GM23338 (cell line): ENCODE data around the gene NPM3.
"Not testable (repeated sequence)": the region's sequence is repeated elsewhere in the genome, so short reads cannot be mapped to it uniquely, and the experiment has no call there.

ENCODE experiments used
- CREB1 ChIP-seq: fragments of 250-450 bp; sonication (Bioruptor Pico); IDR thresholded peaks from 2 replicates; pipeline ENCODE4 v1.5.0; 2020; ENCODE audit warnings: low read depth, mild to moderate bottlenecking, moderate library complexity
- EZH2 ChIP-seq: fragments of 200-600 bp; sonication (generic); IDR thresholded peaks from one replicate; pipeline ENCODE4 v1.8.0; 2017; ENCODE audit warnings: antibody characterized with exemption, mild to moderate bottlenecking, low read depth; ENCODE audit not compliant: unreplicated experiment
- EZH2phosphoT487 ChIP-seq: fragments of 200-600 bp; sonication (generic); IDR thresholded peaks from one replicate; pipeline ENCODE4 v1.8.1; 2018; ENCODE audit warnings: antibody characterized with exemption; ENCODE audit not compliant: unreplicated experiment
- JUNB ChIP-seq: IDR thresholded peaks from one replicate; pipeline ENCODE4 v1.6.1; 2016; ENCODE audit warnings: antibody characterized with exemption; ENCODE audit not compliant: unreplicated experiment
- NANOG ChIP-seq: IDR thresholded peaks from 2 replicates; pipeline ENCODE4 v1.6.1; 2016; ENCODE audit warnings: antibody characterized with exemption, borderline replicate concordance
- POLR2AphosphoS5 ChIP-seq: IDR thresholded peaks from 2 replicates; pipeline ENCODE4 v1.6.1; 2016; ENCODE audit warnings: antibody characterized with exemption, low read depth
- ZNF114 ChIP-seq: fragments of 250-450 bp; sonication (Bioruptor Pico); IDR thresholded peaks from 2 replicates; pipeline ENCODE4 v1.5.0; 2020; ENCODE audit warnings: mild to moderate bottlenecking, moderate library complexity
- ZNF331 ChIP-seq: fragments of 250-450 bp; sonication (Bioruptor Pico); IDR thresholded peaks from 2 replicates; pipeline ENCODE4 v1.5.0; 2020; ENCODE audit warnings: low read depth, mild to moderate bottlenecking, moderate library complexity
- TF ChIP-seq, protein P1 (sequence below), 2 experiments: fragments of 200-600 bp in 1 of 2; sonication (generic) in 1 of 2; conservative IDR thresholded peaks; 2 replicates each; pipeline versions ENCODE4 v1.5.1 to v1.6.1; 2016 to 2017; ENCODE audit warnings: antibody characterized with exemption in 2 of 2, low read depth in 2 of 2, mild to moderate bottlenecking in 2 of 2, moderate library complexity in 1 of 2
- TF ChIP-seq, protein P2 (sequence below): IDR thresholded peaks from one replicate; pipeline ENCODE4 v1.6.1; 2018; ENCODE audit warnings: antibody characterized with exemption; ENCODE audit not compliant: unreplicated experiment
- TF ChIP-seq, protein P3 (sequence below): IDR thresholded peaks from 2 replicates; pipeline ENCODE4 v1.6.1; 2016; ENCODE audit warnings: antibody characterized with exemption
- TF ChIP-seq, protein P4 (sequence below): fragments of 250-450 bp; sonication (Bioruptor Pico); IDR thresholded peaks from 2 replicates; pipeline ENCODE4 v1.5.0; 2020; ENCODE audit warnings: mild to moderate bottlenecking, moderate library complexity

DNA sequence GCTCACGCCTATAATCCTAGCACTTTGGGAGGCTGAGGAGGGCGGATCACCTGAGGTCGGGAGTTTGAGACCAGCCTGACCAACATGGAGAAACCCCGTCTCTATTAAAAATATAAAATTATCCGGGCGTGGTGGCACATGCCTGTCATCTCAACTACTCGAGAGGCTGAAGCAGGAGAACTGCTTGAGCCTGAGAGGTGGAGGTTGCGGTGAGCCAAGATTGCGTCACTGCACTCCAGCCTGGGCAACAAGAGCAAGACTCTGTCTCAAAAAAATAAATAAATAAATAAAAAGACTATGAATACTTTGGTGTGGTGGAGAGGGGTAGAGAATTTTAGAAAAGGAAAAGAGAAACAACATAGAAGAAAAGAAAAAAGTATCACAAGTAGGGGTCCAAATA, 6.0 kb upstream of the NPM3 start:
- TF ChIP-seq, protein P1, sequence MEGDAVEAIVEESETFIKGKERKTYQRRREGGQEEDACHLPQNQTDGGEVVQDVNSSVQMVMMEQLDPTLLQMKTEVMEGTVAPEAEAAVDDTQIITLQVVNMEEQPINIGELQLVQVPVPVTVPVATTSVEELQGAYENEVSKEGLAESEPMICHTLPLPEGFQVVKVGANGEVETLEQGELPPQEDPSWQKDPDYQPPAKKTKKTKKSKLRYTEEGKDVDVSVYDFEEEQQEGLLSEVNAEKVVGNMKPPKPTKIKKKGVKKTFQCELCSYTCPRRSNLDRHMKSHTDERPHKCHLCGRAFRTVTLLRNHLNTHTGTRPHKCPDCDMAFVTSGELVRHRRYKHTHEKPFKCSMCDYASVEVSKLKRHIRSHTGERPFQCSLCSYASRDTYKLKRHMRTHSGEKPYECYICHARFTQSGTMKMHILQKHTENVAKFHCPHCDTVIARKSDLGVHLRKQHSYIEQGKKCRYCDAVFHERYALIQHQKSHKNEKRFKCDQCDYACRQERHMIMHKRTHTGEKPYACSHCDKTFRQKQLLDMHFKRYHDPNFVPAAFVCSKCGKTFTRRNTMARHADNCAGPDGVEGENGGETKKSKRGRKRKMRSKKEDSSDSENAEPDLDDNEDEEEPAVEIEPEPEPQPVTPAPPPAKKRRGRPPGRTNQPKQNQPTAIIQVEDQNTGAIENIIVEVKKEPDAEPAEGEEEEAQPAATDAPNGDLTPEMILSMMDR (conservative IDR thresholded peaks at IDR 0.05; ENCODE audit: low read depth in 2 of 2), result not testable (repeated sequence)
- TF ChIP-seq POLR2AphosphoS5; ZNF114 (CRISPR knock-in tag); EZH2; EZH2phosphoT487; JUNB; NANOG; CREB1 (CRISPR knock-in tag); ZNF331 (CRISPR knock-in tag): not testable (repeated sequence)
- TF ChIP-seq, protein P2, sequence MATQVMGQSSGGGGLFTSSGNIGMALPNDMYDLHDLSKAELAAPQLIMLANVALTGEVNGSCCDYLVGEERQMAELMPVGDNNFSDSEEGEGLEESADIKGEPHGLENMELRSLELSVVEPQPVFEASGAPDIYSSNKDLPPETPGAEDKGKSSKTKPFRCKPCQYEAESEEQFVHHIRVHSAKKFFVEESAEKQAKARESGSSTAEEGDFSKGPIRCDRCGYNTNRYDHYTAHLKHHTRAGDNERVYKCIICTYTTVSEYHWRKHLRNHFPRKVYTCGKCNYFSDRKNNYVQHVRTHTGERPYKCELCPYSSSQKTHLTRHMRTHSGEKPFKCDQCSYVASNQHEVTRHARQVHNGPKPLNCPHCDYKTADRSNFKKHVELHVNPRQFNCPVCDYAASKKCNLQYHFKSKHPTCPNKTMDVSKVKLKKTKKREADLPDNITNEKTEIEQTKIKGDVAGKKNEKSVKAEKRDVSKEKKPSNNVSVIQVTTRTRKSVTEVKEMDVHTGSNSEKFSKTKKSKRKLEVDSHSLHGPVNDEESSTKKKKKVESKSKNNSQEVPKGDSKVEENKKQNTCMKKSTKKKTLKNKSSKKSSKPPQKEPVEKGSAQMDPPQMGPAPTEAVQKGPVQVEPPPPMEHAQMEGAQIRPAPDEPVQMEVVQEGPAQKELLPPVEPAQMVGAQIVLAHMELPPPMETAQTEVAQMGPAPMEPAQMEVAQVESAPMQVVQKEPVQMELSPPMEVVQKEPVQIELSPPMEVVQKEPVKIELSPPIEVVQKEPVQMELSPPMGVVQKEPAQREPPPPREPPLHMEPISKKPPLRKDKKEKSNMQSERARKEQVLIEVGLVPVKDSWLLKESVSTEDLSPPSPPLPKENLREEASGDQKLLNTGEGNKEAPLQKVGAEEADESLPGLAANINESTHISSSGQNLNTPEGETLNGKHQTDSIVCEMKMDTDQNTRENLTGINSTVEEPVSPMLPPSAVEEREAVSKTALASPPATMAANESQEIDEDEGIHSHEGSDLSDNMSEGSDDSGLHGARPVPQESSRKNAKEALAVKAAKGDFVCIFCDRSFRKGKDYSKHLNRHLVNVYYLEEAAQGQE, result not testable (repeated sequence)
- TF ChIP-seq, protein P3, sequence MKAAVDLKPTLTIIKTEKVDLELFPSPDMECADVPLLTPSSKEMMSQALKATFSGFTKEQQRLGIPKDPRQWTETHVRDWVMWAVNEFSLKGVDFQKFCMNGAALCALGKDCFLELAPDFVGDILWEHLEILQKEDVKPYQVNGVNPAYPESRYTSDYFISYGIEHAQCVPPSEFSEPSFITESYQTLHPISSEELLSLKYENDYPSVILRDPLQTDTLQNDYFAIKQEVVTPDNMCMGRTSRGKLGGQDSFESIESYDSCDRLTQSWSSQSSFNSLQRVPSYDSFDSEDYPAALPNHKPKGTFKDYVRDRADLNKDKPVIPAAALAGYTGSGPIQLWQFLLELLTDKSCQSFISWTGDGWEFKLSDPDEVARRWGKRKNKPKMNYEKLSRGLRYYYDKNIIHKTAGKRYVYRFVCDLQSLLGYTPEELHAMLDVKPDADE, result not testable (repeated sequence)
- TF ChIP-seq, protein P4, sequence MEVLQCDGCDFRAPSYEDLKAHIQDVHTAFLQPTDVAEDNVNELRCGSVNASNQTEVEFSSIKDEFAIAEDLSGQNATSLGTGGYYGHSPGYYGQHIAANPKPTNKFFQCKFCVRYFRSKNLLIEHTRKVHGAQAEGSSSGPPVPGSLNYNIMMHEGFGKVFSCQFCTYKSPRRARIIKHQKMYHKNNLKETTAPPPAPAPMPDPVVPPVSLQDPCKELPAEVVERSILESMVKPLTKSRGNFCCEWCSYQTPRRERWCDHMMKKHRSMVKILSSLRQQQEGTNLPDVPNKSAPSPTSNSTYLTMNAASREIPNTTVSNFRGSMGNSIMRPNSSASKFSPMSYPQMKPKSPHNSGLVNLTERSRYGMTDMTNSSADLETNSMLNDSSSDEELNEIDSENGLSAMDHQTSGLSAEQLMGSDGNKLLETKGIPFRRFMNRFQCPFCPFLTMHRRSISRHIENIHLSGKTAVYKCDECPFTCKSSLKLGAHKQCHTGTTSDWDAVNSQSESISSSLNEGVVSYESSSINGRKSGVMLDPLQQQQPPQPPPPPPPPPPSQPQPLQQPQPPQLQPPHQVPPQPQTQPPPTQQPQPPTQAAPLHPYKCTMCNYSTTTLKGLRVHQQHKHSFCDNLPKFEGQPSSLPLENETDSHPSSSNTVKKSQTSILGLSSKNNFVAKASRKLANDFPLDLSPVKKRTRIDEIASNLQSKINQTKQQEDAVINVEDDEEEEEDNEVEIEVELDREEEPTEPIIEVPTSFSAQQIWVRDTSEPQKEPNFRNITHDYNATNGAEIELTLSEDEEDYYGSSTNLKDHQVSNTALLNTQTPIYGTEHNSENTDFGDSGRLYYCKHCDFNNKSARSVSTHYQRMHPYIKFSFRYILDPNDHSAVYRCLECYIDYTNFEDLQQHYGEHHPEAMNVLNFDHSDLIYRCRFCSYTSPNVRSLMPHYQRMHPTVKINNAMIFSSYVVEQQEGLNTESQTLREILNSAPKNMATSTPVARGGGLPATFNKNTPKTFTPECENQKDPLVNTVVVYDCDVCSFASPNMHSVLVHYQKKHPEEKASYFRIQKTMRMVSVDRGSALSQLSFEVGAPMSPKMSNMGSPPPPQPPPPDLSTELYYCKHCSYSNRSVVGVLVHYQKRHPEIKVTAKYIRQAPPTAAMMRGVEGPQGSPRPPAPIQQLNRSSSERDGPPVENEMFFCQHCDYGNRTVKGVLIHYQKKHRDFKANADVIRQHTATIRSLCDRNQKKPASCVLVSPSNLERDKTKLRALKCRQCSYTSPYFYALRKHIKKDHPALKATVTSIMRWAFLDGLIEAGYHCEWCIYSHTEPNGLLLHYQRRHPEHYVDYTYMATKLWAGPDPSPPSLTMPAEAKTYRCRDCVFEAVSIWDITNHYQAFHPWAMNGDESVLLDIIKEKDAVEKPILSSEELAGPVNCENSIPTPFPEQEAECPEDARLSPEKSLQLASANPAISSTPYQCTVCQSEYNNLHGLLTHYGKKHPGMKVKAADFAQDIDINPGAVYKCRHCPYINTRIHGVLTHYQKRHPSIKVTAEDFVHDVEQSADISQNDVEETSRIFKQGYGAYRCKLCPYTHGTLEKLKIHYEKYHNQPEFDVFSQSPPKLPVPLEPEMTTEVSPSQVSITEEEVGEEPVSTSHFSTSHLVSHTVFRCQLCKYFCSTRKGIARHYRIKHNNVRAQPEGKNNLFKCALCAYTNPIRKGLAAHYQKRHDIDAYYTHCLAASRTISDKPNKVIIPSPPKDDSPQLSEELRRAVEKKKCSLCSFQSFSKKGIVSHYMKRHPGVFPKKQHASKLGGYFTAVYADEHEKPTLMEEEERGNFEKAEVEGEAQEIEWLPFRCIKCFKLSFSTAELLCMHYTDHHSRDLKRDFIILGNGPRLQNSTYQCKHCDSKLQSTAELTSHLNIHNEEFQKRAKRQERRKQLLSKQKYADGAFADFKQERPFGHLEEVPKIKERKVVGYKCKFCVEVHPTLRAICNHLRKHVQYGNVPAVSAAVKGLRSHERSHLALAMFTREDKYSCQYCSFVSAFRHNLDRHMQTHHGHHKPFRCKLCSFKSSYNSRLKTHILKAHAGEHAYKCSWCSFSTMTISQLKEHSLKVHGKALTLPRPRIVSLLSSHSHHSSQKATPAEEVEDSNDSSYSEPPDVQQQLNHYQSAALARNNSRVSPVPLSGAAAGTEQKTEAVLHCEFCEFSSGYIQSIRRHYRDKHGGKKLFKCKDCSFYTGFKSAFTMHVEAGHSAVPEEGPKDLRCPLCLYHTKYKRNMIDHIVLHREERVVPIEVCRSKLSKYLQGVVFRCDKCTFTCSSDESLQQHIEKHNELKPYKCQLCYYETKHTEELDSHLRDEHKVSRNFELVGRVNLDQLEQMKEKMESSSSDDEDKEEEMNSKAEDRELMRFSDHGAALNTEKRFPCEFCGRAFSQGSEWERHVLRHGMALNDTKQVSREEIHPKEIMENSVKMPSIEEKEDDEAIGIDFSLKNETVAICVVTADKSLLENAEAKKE, result not testable (repeated sequence)
